Astrocyte of the cerebellum (primary cell): ENCODE results near the gene ATF7IP2.

Experiments used
- DNase-seq: peaks from one replicate; pipeline ENCODE4 v3.0.0-alpha.2; 2011; ENCODE audit warnings: low read depth
- H3K4me3 ChIP-seq: 2 replicates; pipeline ENCODE4 v1.5.1; 2011; ENCODE audit warnings: mild to moderate bottlenecking, low read depth, low read length, moderate library complexity
- CTCF ChIP-seq: IDR thresholded peaks from 2 replicates; pipeline ENCODE4 v1.5.1; 2012; ENCODE audit warnings: low read length, low read depth, moderate library complexity, mild to moderate bottlenecking; ENCODE audit errors: missing control alignments
- in situ Hi-C: cut with HindIII; loops from 2 replicates; pipeline ENCODE4 v1.10.0; 2017; ENCODE audit warnings: low sequenced_read_pairs

The ATF7IP2 gene

GRCh38 chr16:10383626-10384025 lies 2.2 kb upstream of the ATF7IP2 start:
- no peak for TF ChIP-seq CTCF
- H3K4me3 ChIP-seq: no peak overlapping the region
- DNase-seq: no peak
- in situ Hi-C loops: no loop called here

GRCh38 chr16:10386517-10387100 lies 748 bp downstream of the ATF7IP2 start:
- TF ChIP-seq CTCF: no peak
- in situ Hi-C loops: no loop called here
- DNase-seq: no peak
- peak overlapping the region; percentile 80 for H3K4me3 ChIP-seq

- DNase-seq: no peak
- in situ Hi-C loops: no loop called here
- TF ChIP-seq CTCF: no peak
- peak overlapping the region; percentile 80 for H3K4me3 ChIP-seq
These were observed 1.3 kb downstream of the ATF7IP2 start for GRCh38 chr16:10387188-10387617.

- TF ChIP-seq CTCF: no peak
- H3K4me3 ChIP-seq: no peak overlapping the region
- in situ Hi-C loops: no loop called here
- DNase-seq: no peak
These were observed 3.1 kb downstream of the ATF7IP2 start for GRCh38 chr16:10388988-10389387.

GRCh38 chr16:10390330-10390729 lies 4.5 kb downstream of the ATF7IP2 start:
- no peak for DNase-seq
- no peak for TF ChIP-seq CTCF
- in situ Hi-C loops: no loop called here
- no peak overlapping the region for H3K4me3 ChIP-seq

GRCh38 chr16:10390867-10391266 lies 5.0 kb downstream of the ATF7IP2 start:
- no peak for TF ChIP-seq CTCF
- no peak for DNase-seq
- in situ Hi-C loops: no loop called here
- no peak overlapping the region for H3K4me3 ChIP-seq
